DMS114 treated with DMSO at 0.1 percent for 48 hours (cell line): ENCODE measurements around the gene SUSD1.

Source experiments
- DNase-seq: peaks from one replicate; lab custom pipeline; 2025; ENCODE audit not compliant: unreplicated experiment; lab: John Stamatoyannopoulos, UW

The SUSD1 gene

DNA sequence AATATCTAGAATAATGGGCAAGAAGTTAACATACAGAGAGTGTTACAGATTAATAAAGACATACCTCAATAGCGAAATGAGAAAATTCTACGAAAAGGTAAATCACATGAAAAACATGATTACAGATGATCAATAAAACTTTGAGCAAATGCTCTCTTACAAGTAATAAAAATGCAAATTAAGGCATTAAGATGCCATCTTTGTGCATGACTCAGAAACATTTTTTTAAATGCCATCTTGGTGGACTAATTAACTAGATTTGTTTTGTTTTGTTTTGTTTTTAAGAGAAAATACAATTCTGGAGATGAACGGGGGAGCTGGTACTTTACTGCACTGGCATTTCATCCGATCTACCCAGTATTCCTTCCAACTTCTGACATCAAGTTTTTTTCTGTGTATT is 130.2 kb downstream of the SUSD1 start:
- DNase-seq, result no peak

DNA sequence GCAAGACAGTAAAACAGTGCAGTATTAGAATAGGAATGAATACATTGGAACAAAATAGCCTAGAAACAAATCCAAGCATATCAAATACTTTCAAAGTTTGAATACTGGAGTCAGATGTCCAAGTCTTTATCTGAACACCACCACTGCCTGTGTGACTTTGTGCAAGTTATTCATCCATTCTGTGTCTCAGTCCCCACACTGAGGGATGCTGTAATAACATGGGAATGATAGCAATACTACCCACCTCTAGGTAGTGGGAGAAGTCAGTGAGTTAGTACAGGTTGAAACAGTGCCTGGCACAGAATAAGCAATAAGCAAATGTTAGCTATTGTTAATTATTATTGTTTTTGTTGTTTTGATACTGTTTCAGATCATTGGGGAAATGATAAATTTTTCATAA is 130.9 kb downstream of the SUSD1 start:
- DNase-seq, result no peak

DNA sequence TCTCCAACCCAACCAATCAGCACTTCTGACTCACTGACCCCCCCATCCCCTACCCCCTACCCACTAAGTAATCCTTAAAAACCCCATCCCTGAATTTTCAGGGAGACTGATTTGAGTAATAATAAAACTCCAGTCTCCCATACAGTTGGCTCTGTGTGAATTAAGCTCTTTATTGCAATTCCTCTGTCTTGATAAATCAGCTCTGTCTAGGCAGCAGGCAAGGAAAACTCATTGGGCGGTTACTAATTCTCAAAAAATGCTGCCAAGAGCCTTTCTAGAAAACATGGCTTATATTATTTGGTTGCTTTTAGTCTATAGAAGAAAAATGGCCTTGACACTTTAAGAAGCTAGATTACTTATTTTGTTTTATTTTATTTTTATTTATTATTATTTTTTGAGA is 131.7 kb downstream of the SUSD1 start:
- no peak for DNase-seq

DNA sequence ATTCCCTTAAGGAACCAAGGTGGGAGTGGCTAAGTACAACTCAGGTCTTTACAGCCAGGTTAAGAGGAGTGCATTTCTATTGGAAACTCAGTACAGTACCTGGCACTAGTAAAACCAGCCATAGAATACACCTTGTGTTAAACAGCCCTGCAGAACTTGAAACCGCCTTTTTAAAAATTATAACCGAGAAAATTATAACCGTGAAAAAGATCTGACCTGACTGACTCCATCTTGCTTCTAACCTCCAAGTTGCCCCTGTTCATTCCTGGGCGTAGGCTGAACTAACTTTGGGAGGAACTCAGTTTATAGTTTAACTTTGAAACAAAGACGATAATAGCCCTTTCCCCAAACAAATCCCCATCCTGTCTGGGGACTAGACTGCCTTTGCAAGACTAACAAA is 132.3 kb downstream of the SUSD1 start:
- DNase-seq, result no peak

DNA sequence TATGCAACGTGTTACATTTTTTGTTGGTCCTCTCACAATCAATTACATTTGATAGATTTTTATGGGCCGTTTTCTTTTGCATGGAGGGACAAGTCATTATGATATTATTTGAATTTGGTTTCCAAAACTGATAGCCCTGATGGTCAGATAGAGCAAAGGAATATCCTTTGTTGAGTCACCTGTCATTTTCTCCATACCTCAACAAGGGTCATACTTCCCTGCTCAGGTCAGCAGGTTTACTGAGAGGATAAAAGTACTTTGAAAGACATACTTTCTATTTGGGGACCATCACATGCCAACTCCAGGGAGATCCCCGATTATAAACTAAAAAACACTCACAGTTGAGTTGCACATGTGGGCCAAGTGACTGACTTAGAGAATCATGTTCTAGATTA is 132.9 kb downstream of the SUSD1 start:
- no peak for DNase-seq

DNA sequence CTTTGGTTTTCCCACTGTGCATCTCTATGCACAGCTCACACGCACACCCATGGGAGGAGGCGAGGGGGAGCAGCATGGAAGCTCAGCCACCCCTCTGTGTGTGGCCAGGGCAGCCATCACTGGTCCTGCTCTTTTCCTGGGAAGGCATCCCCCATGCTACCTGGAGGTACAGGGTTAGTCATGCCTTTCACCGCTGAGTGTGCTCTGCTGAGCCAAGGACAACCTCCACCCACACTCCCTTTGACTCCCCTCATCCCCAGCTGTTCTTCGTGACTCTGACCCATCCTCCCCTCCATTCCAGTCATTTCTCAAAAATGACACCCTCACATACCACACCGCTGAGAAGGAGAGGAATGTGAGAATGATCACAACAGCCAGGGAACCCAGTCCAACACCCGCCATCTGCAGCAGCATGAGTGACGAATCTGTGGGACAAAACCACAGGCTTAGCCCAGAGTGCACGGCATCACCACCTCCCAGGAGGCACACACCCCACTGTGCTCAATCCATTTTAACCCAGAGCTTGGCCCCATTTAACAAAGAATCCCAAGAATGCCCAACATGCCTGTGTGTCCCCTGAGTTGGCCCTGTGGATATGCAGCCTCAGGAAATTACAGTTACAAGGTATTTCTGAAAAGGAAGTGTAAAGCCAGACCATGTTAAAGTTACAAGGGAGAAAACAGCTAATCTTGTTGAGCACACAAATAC is 133.4 kb downstream of the SUSD1 start:
- DNase-seq, result no peak

DNA sequence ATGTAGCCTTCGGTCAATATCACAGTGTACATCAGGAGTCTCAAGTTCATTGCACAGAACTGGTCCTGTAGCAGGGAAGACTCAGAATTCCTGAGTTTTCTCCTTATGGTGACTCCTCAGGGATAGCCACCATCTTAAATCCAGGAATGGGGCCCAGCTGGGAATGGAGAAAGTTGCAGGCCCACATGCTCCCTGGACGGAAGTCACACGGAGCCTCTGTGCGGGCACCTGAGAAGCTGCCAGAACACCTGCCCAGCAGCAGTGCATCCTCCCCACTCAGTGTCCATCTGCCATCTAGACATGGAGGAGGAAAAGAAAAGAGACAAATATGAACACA is 133.9 kb downstream of the SUSD1 start:
- DNase-seq, result no peak

DNA sequence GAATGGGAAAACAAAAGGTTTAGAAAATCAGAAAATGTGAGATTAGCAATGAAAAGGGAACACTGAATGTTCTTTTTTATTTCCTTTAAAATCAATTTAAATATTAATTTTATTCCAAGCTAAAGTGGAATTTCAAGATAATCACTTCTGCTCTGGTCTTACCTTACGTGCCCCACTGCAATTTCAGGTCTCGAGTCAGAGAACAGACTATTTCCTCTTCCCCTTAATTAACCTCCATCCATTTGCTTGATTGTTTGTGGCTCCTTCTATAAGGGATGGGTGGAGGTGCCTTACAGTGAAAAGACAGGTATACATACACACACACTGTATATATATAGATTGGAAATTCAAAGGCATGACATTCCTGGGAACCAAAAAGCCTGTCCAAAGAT is 137.1 kb downstream of the SUSD1 start:
- DNase-seq, result no peak

DNA sequence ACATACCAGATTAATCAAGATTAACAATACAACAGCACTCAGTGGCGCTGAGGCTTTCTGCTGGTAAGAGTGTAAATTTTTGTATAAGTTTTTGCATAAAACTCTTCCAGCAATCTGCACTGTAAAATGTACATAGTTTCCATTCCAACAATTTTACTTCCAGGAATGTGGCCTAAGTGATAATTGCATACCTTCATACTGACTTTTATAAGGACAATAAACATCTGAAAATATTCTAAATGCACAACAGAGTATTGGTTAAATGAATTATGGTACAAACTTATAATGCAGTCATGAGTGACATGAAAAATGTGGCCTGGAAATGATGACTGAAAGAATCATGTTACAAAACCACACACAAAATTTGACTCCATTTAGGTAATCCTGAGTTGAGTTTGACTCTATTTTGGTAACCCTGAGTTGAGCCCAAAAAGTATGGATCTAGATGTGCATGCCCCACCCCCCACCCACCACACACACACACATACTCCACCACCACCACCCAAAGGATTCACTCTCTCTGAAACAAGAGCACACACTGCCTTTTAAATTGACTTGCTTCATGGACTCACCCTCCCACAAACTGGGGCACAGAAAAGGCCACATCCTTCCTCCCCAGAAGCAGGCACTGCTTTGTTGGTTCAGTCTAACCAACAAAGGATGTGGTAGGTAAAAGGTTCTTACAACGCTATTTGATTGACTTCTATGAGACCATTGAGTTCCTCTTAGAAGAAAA is 137.6 kb downstream of the SUSD1 start:
- DNase-seq, result no peak

DNA sequence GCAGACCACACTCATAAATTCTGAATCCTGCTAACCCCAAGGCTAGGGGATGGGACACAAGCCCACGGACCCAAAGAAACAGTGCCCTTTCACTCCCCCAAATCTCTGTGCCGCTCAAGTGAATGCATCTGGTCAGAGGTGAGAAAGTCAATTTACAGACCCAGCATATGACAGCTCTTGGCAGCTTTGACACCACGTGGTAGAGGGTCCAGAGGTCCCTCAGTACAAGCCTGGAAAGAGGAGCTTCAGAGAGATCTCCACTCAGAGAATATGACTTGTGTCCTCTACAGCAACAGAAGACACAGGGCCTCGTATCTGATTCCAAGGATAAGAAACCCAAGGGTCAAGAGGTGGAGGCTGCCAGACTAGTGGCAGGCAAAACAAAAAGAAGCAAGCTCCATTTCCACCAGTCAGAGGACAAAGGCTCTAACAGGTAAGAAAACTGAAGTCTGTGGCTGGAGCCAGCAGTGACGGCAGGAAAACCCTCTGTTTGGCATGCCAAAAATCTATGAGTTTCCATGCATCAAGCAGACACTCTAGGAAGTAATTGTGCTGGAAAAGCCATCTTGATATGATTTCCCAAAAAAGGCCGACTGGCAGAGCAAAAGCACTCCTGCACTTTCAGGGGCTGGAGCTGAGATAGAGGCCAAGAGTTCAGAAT is 139.8 kb downstream of the SUSD1 start:
- no peak for DNase-seq

DNA sequence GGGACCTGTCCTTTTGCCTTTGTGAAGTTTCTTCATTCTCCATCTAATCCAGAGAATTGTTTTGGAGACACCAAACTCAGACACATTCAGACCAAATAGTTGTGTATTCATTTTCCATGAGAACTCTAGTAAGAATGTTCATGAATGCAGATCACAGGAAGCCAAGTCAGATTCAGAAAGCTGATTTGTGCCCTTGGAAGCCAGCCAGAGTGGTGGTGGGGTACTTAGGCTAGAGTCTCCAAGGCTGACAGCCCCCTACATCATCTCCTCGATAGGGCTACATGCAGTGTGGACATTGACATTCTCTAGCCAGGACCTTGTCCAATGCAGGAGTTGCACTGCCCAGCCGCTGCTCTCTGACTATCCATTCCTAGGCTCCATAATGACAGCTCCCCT is 140.9 kb downstream of the SUSD1 start:
- no peak for DNase-seq

DNA sequence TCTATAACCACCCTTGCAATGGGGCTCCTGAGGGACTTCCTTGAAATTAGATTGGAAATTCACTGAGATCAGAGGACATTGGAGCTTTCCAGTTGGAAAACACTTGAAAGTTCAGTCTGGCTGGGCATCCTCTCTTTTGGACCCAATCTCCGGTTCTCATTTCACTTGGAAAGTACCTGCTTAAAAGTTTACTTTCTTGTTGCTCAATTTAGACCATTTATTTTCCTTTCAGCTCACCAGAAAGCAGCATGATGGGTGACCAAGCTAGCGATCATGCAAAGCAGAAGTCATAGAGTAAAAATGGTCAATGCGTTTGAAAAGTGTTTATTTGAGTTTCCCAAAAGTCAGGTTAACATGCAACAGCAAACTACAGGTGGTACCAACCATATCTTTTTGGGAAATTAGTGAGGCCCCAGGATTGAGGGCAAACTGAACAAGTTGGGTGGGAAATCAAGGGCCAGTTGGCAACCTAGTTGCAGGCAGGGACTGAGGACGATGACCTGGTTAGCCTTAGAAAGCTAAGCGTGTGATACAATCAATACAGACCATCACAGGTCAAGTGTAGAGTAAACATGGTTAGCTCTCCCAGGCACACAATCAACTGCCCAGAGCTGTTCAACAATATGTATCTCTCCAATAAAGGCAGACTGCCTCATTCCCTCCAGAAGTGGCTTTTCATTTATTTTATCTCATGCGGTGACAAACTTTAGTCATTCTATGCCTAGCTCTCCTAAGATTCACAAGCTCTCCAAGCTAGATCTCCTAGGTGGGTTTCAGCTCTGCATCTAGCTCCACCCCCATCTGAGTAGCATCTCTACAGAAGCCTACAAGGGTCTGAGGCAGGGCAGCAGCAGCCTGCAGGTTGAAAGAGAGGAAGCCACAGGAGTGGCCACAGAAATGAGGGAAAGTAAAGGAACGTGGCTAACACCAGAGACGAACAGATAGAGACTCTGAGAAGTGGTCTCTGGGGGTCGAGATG is 141.6 kb downstream of the SUSD1 start:
- no peak for DNase-seq

DNA sequence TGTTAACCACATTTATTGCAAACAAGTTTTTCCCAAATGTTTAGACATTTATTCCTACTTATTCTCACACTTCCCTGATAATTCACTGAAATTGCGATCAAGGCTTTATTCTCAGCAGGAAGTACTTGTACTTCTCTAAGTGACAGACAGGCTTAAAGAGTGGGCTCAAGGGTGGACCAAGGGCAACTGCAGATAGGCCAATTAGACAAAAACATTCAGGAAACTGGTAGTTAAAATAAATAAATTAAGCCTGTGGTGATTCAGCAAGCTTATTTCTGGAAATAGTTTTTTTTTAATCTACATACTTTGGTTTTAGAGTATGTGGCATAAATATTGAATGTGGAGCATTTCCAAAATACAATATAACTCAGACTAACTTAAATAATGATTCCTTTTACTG is 142.4 kb downstream of the SUSD1 start:
- DNase-seq, result no peak

DNA sequence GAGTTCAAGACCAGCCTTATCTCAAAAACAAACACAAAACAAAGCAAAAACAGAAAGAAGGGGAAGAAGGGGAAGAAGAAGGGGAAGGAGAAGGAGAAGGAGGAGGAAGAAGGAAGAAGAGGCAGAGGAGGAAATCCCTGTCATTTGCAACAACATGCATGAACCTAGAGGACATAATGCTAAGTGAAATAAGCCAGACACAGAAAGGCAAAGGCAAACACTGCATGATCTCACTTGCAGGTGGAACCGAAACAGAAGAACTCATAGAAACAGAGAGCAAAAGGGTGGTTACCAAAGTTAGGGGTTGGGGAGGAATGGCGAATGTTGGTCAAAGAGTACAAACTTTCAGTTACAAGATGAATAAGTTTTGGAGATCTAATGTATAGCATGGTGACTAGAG is 143.1 kb downstream of the SUSD1 start:
- DNase-seq, result no peak

DNA sequence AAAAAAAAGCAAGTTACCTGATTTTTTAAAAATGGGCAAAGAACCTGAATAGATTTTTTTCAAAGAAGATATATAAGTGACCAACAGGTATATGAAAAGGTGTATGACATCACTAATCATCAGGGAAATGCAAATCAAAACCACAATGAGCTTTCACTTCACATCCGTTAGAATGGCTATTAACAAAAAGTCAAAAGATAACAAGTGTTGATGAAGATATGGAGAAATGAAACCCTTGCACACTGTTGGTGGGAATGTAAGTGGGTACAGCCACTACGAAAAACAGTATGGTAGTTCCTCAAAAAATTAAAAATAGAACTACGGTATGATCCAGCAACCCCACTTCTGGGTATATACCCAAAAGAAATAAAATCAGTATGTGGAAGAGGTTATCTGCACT is 143.7 kb downstream of the SUSD1 start:
- DNase-seq, result no peak

DNA sequence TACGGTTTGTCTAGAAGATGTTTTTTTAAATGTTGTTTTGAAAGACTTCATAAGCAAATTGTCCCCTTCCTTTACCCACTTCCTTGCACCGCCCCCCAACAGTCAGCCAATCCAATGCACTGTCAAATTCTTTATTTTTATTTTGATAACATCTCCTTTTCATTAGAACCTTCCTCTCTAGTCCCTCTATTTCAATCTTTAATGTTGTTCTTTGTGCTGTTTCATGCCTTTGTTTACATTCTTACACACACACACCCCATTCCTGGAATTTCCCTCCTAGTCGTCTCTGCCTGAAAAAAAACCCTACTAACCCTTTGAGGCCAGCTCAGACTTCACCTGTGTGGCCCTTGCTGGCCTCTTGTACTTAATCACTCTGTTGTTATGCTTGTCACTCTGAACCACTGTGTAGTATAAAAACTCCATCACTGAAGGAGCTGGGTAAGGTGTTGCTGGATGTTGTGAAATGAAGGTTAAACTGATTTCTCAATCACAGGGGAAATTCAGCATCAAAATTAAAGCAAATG is 145.1 kb downstream of the SUSD1 start:
- no peak for DNase-seq

DNA sequence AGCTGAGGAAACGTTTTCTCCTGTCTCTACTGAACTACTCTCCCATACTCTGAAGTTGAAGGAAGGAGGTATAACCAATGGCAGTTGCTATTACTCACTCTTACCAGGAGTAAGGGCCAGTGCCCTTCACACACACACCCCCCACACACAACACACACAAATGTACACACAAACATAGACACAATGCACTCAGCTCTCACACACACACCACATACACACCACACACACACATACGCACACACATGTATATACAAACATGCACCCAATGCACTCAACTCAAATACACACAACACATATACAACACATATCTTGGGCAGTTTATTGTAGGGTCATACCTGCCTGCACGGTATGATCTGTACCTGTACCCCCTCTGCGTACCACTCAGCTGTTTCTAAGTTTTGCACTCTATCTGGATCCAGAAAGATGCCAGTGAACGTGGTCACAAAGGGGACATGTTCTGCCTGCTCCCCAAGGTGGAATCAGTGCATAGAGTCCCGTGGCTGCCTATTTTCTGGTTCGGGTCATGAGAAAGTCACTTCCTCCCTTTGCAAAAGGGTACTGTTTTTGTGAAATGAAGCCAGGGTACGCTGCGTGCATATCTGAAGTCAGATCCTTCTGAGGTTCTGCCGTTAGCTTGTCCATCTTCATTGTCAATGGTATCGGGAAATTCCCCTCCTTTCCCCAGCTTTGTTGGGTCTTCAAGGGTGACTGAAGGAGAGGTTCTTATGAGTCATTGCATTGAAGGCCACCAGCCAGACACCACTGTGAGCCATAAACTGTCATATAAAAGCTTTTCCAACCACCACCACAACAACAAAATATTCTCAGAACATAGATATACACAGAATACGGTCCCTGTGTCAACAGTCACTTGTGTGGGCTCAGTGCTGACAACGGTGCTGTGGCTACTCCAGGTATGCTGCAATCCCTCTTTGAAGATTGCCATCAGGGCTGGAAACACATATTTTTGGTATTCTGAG is 146.6 kb downstream of the SUSD1 start:
- no peak for DNase-seq

DNA sequence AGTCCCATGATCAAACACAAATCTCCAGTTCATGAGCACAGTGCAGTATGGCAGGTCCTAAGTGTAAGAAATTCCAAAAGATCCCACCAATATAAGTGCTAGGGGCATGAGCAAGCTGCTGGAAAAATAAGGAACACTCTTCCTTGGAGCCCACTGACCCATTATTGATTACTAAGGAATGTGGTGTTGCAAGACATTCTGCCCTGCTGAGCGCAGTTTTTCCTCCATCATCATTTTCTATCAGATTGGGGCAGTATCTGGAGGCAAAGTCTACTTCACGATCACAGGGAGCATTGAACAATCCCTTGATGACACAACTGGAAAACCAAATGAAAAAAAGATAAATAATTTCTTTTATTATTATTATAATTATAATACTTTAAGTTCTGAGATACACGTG is 149.2 kb downstream of the SUSD1 start:
- DNase-seq, result no peak

DNA sequence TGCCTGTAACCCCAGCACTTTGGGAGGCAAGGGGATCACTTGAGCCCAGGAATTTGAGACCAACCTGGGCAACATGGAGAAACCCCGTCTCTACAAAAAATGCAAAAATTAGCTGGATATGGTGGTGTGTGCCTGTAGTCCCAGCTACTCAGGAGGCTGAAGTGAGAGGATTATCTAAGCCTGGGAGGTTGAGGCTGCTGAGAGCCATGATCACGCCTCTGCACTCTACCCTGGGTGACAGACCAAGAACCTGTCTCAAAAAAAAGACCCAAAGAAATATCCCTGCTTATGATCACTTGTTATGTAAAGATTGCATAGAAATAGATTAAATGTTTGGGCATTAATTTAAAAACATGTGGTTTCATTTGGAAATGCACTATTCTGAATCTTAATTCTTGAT is 153.4 kb downstream of the SUSD1 start:
- no peak for DNase-seq
